ENCODE results near the gene PHC3.

GRCh38 chr3:170130532-170130931 lies 51.0 kb downstream of the PHC3 start:
- TF ChIP-seq ESRRG (CRISPR knock-in tag; IDR thresholded peaks at IDR 0.05): no peak
- no peak for TF ChIP-seq RARB (CRISPR knock-in tag; IDR thresholded peaks at IDR 0.05)
- TF ChIP-seq BACH2 (CRISPR knock-in tag; IDR thresholded peaks at IDR 0.05; ENCODE audit: borderline replicate concordance): no peak
- no peak for TF ChIP-seq CSRNP3 (CRISPR knock-in tag; IDR thresholded peaks at IDR 0.05)
- no peak for TF ChIP-seq ZNF70 (CRISPR knock-in tag; IDR thresholded peaks at IDR 0.05)

All from SK-N-SH treated with all-trans-retinoic acid at 6 μM for 48 hours (cell line).